Endothelial cell of umbilical vein (primary cell): ENCODE data around the gene MBD2. TPM values are rescaled to one million over a fixed set of nuclear protein-coding genes. Genes with fewer than 3 reads are reported as not detected.
"Not testable (repeated sequence)": the region's sequence is repeated elsewhere in the genome, so short reads cannot be mapped to it uniquely, and the experiment has no call there.

Source experiments
- BruUV-seq: library from RNA; stranded (reverse); fragments of 400-500 nt; replicated peaks from 2 replicates; lab custom pipeline; 2021; lab: Mats Ljungman, UMichigan
- CTCF ChIA-PET: fragments of 300-600, 350-600 bp; sonication (Branson Sonifier 250); formaldehyde crosslinking; loops from one replicate; lab custom pipeline; 2021; ENCODE audit warnings: antibody characterized with exemption, inconsistent platforms; lab: Charles Lee
- POLR2A ChIA-PET: fragments of 300-600, 350-600 bp; sonication (Branson Sonifier 250); formaldehyde crosslinking; loops from one replicate; lab custom pipeline; 2021; ENCODE audit warnings: antibody characterized with exemption, inconsistent platforms; lab: Charles Lee
- DNase-seq: peaks from one replicate; pipeline ENCODE4 v3.0.0-alpha.2; 2011; ENCODE audit warnings: low read depth, low spot score
- FAIRE-seq: peaks from 2 replicates; lab custom pipeline; 2011; peaks lifted over from hg19 to GRCh38; lab: Jason Lieb, UNC
- H2AFZ ChIP-seq: 2 replicates; pipeline ENCODE4 v1.6.0; 2012; ENCODE audit warnings: low read depth, low read length, control low read depth, inconsistent platforms
- H3K27ac ChIP-seq: 2 replicates; pipeline ENCODE4 v1.5.1; 2011; ENCODE audit warnings: low read depth, mild to moderate bottlenecking, control low read depth, low read length, moderate library complexity; ENCODE audit not compliant: insufficient read depth
- H3K27me3 ChIP-seq, 2 experiments: 2 replicates each; pipeline versions ENCODE4 v1.6.0 to v1.6.1; 2011; ENCODE audit warnings: low read length in 2 of 2, mixed read lengths in 1 of 2; ENCODE audit not compliant: control insufficient read depth in 2 of 2, insufficient read depth in 2 of 2
- H3K36me3 ChIP-seq, 2 experiments: 2 replicates in 1 of 2; 3 replicates in 1 of 2; pipeline ENCODE4 v1.5.1; 2011; ENCODE audit warnings: low read length in 2 of 2, mild to moderate bottlenecking in 1 of 2, moderate library complexity in 1 of 2; ENCODE audit not compliant: control insufficient read depth in 2 of 2, insufficient read depth in 2 of 2; ENCODE audit errors: extremely low read depth in 1 of 2
- H3K4me1 ChIP-seq: 3 replicates; pipeline ENCODE4 v1.5.1; 2011; ENCODE audit warnings: mild to moderate bottlenecking, low read length; ENCODE audit not compliant: control insufficient read depth, insufficient read depth; ENCODE audit errors: extremely low read depth
- H3K4me2 ChIP-seq: 2 replicates; pipeline ENCODE4 v1.6.1; 2011; ENCODE audit warnings: low read length, control low read depth, mixed read lengths; ENCODE audit not compliant: insufficient read depth
- H3K4me3 ChIP-seq, 3 experiments: fragments of 200-600 bp in 1 of 3; sonication (generic), shearing (Covaris generic) in 1 of 3; replicated peaks in 1 of 3; 2 replicates each; pipeline ENCODE4 v1.5.1; 2011 to 2016; ENCODE audit warnings: control low read depth in 3 of 3, low read length in 3 of 3, mild to moderate bottlenecking in 2 of 3, inconsistent platforms in 1 of 3, low read depth in 1 of 3, moderate library complexity in 1 of 3; ENCODE audit not compliant: insufficient read depth in 1 of 3
- H3K79me2 ChIP-seq: 2 replicates; pipeline ENCODE4 v1.6.0; 2012; ENCODE audit warnings: low read length, inconsistent platforms; ENCODE audit not compliant: control insufficient read depth, insufficient read depth
- H3K9ac ChIP-seq: replicated peaks from 2 replicates; pipeline ENCODE3; 2011; ENCODE audit warnings: low read length, control low read depth; ENCODE audit not compliant: insufficient read depth; ENCODE audit errors: extremely low read depth
- H3K9me1 ChIP-seq: replicated peaks from 3 replicates; pipeline ENCODE4 v1.6.0; 2011; ENCODE audit warnings: mild to moderate bottlenecking, low read length; ENCODE audit not compliant: control insufficient read depth, insufficient read depth; ENCODE audit errors: extremely low read depth
- H3K9me3 ChIP-seq: replicated peaks from 2 replicates; pipeline ENCODE4 v1.5.1; 2012; ENCODE audit warnings: low read length, inconsistent platforms; ENCODE audit not compliant: control insufficient read depth, insufficient read depth
- H4K20me1 ChIP-seq: replicated peaks from 2 replicates; pipeline ENCODE3; 2011; ENCODE audit warnings: mild to moderate bottlenecking, low read length; ENCODE audit not compliant: control insufficient read depth, insufficient read depth; ENCODE audit errors: extremely low read depth
- EZH2 ChIP-seq: IDR thresholded peaks from 2 replicates; pipeline ENCODE4 v1.6.1; 2012; ENCODE audit warnings: borderline replicate concordance, low read depth, mild to moderate bottlenecking, moderate library complexity, low read length, inconsistent platforms; ENCODE audit not compliant: severe bottlenecking
- GATA2 ChIP-seq: IDR thresholded peaks from 2 replicates; pipeline ENCODE4 v1.7.0; 2011; ENCODE audit warnings: low read depth, mild to moderate bottlenecking, moderate library complexity, mixed read lengths, low read length; ENCODE audit not compliant: insufficient read length, insufficient read depth
- JUN ChIP-seq: IDR thresholded peaks from 2 replicates; pipeline ENCODE4 v1.6.1; 2011; ENCODE audit warnings: borderline replicate concordance, low read depth; ENCODE audit not compliant: insufficient read length, insufficient read depth
- POLR2A ChIP-seq: IDR thresholded peaks from 2 replicates; pipeline ENCODE4 v1.6.1; 2012; ENCODE audit warnings: low read depth, mild to moderate bottlenecking, control low read depth, low read length
- dilution Hi-C: fragments of 300-500 bp; cut with MboI; formaldehyde crosslinking; loops from one replicate; pipeline ENCODE4 v1.15.0; 2019; ENCODE audit warnings: low sequenced_read_pairs; ENCODE audit not compliant: extremely low pct_ligation_motif_present
- intact Hi-C: fragments of 100-400 bp; cut with micrococcal nuclease; formaldehyde crosslinking; loops from one replicate; pipeline ENCODE4 v1.10.0; 2022
- polyA plus RNA-seq, 4 experiments: library from polyadenylated mRNA; depleted of rRNA in 3 of 4; stranded (reverse) in 3 of 4; unstranded in 1 of 4; fragments of >200 nt; gene quantifications; 2 replicates each; pipeline versions ENCODE4 v1.2.1 to v1.2.3, GENCODE V29; 2011 to 2012; ENCODE audit warnings: missing spikeins in 1 of 4
- total RNA-seq: library from RNA; stranded (reverse); gene quantifications from 2 replicates; pipeline ENCODE4 v1.2.3, GENCODE V29; 2021

Gene MBD2
- total and polyA plus RNA-seq, 2 donors (not counting 3 experiments of a cell fraction or from before 2014, with no cell fraction given) = 86.8 to 110 TPM

- dilution Hi-C loops (no loop called here), intact Hi-C loops (no loop called here)
- POLR2A ChIA-PET = interaction anchor here (0.5 kb wide), 1 partner anchor 36 kb away, joined by 3 read pairs; the partner anchor contains the start of gene MBD2
- H3K9me1 ChIP-seq = no peaks in the 10 kb centered on the region
- no peak overlapping the region for H3K4me3 ChIP-seq
- no peak for TF ChIP-seq GATA2
- TF ChIP-seq EZH2 = no peak
- no peak for TF ChIP-seq JUN
- TF ChIP-seq POLR2A = no peak
- DNase-seq (no peak), FAIRE-seq (no peak)
- H3K9me3 ChIP-seq = no peaks in the 10 kb centered on the region
- no peak overlapping the region for H2AFZ ChIP-seq
- H3K4me1 ChIP-seq = no peaks in the 10 kb centered on the region
- no peaks in the 10 kb centered on the region for H3K79me2 ChIP-seq
- BruUV-seq = no TSS peak
- no peaks in the 10 kb centered on the region for H3K27me3 ChIP-seq
- H3K4me2 ChIP-seq = no peak overlapping the region
- no peaks in the 10 kb centered on the region for H4K20me1 ChIP-seq
- H3K9ac ChIP-seq = no peak overlapping the region
- H3K36me3 ChIP-seq = no peaks in the 10 kb centered on the region
- no peak overlapping the region for H3K27ac ChIP-seq
- CTCF ChIA-PET = no interaction called here
Observed at GRCh38 chr18:54260396-54261072, 36.1 kb upstream of the MBD2 start.

GRCh38 chr18:54257818-54258217 lies 33.3 kb upstream of the MBD2 start:
- dilution Hi-C loops, H3K9me1 ChIP-seq, POLR2A ChIA-PET, FAIRE-seq, H3K9me3 ChIP-seq, DNase-seq, H3K4me1 ChIP-seq, intact Hi-C loops, H3K79me2 ChIP-seq, H3K36me3 ChIP-seq, H3K27ac ChIP-seq, BruUV-seq, H3K9ac ChIP-seq, H4K20me1 ChIP-seq, H2AFZ ChIP-seq, H3K27me3 ChIP-seq, H3K4me2 ChIP-seq, H3K4me3 ChIP-seq: not testable (repeated sequence)
- CTCF ChIA-PET = interaction anchor here (1.3 kb wide), 1 partner anchor 12 kb away, joined by 3 read pairs; no protein-coding TSS in a partner anchor
